Measurements from ENCODE around the gene SNIP1. TPM values are rescaled to one million over a fixed set of nuclear protein-coding genes. Genes with fewer than 3 reads are reported as not detected.
"Not testable (repeated sequence)": the region's sequence is repeated elsewhere in the genome, so short reads cannot be mapped to it uniquely, and the experiment has no call there.

The SNIP1 gene
- total and polyA plus RNA-seq, 8 donors = 3.6 to 132 (median 16.0) TPM

DNA sequence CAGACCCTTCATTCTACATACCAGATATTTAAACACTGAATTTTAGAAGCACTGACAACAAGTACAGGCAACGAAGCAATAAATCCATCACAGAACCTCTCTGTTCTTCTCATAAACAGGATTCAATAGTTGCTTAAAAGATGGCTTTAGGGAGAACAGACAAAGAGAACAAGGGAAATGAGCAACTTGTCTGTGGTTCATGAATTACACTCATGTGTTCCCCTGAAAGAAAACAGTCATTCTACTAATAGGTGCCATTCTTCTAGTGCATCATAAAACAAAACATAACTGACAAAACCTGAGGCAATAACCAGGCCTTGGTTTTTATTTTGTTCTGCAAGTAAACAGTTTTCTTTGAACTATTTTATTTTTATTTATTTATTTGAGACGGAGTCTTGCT is 34.8 kb upstream of the SNIP1 start:
- Histone ChIP-seq H3K27ac (no peak overlapping the region), H3K27me3 (no peaks in the 10 kb centered on the region), H3K36me3 (peaks cover 51 to 97% (median 95%) of the 10 kb centered on the region in 4 donors), H3K9me3 (no peaks in the 10 kb centered on the region), H3K4me3 (no peak overlapping the region), H3K4me1 (peaks cover under 1 to 10% (median 5%) of the 10 kb centered on the region in 4 donors)
- no peak for DNase-seq
- WGBS, 5 donors = 88 to 94% (median 89%) methylated on average over 2 of the region's 2 CpGs
- TF ChIP-seq POLR2AphosphoS5 (IDR thresholded peaks at IDR 0.05) (no peak), POLR2A (IDR thresholded peaks at IDR 0.05) (no peak), EP300 (IDR thresholded peaks at IDR 0.05) (no peak)
- TF ChIP-seq, protein P1, sequence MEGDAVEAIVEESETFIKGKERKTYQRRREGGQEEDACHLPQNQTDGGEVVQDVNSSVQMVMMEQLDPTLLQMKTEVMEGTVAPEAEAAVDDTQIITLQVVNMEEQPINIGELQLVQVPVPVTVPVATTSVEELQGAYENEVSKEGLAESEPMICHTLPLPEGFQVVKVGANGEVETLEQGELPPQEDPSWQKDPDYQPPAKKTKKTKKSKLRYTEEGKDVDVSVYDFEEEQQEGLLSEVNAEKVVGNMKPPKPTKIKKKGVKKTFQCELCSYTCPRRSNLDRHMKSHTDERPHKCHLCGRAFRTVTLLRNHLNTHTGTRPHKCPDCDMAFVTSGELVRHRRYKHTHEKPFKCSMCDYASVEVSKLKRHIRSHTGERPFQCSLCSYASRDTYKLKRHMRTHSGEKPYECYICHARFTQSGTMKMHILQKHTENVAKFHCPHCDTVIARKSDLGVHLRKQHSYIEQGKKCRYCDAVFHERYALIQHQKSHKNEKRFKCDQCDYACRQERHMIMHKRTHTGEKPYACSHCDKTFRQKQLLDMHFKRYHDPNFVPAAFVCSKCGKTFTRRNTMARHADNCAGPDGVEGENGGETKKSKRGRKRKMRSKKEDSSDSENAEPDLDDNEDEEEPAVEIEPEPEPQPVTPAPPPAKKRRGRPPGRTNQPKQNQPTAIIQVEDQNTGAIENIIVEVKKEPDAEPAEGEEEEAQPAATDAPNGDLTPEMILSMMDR (IDR thresholded peaks at IDR 0.05) = no peak
- intact Hi-C loops (cut with DNase I; ENCODE audit: low total_unique reads) = no loop called here

DNA sequence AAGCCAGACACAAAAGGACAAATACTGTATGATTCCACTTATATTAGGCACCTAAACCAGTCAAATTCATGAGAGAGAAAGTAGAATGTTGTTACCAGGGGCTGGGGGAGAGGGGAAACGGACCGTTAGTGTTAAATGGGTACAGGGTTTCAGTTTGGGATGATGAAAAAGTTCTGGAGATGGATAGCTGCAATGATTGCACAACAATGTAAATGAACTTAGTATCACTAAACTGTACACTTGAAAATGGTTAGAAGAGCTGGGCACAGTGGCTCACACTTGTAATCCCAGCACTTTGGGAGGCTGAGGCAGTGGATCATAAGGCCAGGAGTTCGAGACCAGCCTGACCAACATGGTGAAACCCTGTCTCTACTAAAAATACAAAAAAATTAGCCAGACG is 30.5 kb upstream of the SNIP1 start:
- WGBS, 5 donors = 91 to 96% (median 94%) methylated on average over 4 of the region's 4 CpGs
- DNase-seq; H3K4me1 ChIP-seq; H3K27me3 ChIP-seq; intact Hi-C loops (cut with DNase I; ENCODE audit: low total_unique reads); H3K9me3 ChIP-seq; H3K27ac ChIP-seq; H3K4me3 ChIP-seq: not testable (repeated sequence)
- peaks cover 60 to 100% (median 100%) of the 10 kb centered on the region in 4 donors for H3K36me3 ChIP-seq

DNA sequence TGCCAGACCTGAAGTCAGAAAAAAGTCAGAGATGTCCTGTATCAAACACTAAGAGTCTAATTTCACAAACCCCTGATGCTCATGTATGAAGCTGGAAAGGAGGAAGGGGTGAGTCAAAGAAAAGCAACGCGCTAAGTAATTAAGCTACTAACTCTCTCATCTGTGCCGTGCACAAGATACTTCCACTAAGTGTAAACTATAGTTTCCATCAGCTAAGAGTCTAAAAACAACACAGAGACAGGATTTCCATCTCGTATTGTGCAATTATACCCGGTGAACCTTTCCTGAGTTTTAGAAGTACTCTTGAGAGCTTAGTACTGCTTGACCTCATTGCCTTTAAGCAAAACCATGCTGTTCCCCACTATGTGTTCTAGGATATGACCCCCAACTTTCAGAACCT is 21.6 kb upstream of the SNIP1 start:
- WGBS, 5 donors = 74 to 92% (median 86%) methylated on average over 5 of the region's 5 CpGs
- intact Hi-C loops (cut with DNase I; ENCODE audit: low total_unique reads) = no loop called here

DNA sequence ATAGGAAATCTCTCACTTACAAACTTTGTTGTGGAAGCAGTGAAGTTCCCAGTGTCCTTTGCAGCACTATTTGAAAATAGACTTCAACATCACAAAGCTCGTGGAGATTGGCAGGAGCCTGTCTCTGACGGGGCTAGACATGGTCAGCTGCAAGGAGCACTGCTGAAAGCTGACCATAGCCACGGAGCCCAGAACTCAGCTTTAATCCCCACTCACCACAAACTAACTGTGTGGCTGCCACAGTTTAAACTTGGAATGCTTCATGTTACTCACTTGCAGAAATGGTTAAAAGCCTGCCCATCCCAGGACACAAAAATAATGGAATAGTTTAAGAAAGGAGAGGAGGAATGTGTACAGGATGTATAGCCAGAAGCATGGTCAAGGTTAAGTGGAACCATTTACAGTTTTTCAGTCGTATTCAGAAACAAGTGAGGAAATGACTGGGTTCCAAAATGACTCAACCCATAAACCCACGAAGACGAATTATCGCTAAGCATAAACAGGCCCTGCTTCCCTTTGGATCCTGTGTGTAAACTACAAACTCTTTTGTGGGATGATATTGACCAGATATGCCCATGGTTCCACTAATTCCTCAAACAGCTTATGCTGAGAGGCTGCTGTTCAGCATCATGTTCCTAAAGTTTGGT is 20.9 kb upstream of the SNIP1 start:
- H3K36me3 ChIP-seq = peaks cover 38 to 100% (median 100%) of the 10 kb centered on the region in 4 donors
- TF ChIP-seq POLR2A (IDR thresholded peaks at IDR 0.05) = no peak
- peak; percentile 49 for TF ChIP-seq EP300 (IDR thresholded peaks at IDR 0.05)
- TF ChIP-seq, protein P1 (IDR thresholded peaks at IDR 0.05) = no peak
- TF ChIP-seq POLR2AphosphoS5 (IDR thresholded peaks at IDR 0.05) = peak; percentile 66 to 83 (median 72)
- H3K27ac ChIP-seq = peak overlapping the region in 3 of 5 donors; percentile 41 to 71 (median 66)
- no peak overlapping the region for H3K4me3 ChIP-seq
- H3K9me3 ChIP-seq = no peaks in the 10 kb centered on the region
- 50 to 80% (median 74%) methylated on average over 7 of the region's 7 CpGs for WGBS, 5 donors
- no peaks in the 10 kb centered on the region for H3K27me3 ChIP-seq
- intact Hi-C loops (cut with DNase I; ENCODE audit: low total_unique reads) = no loop called here
- H3K4me1 ChIP-seq = peaks cover 0 to 21% (median 0%) of the 10 kb centered on the region in 4 donors
- peak in 1 of 2 donors; percentile 57 for DNase-seq

More for the DNA sequence above, 21.6 kb upstream of the SNIP1 start:
- peak overlapping the region in 3 of 5 donors; percentile 41 to 71 (median 66) for H3K27ac ChIP-seq
- H3K36me3 ChIP-seq = peaks cover 42 to 100% (median 100%) of the 10 kb centered on the region in 4 donors
- peaks cover 0 to 21% (median 0%) of the 10 kb centered on the region in 4 donors for H3K4me1 ChIP-seq
- no peaks in the 10 kb centered on the region for H3K27me3 ChIP-seq
- H3K9me3 ChIP-seq = no peaks in the 10 kb centered on the region
- DNase-seq = no peak
- H3K4me3 ChIP-seq = no peak overlapping the region
- TF ChIP-seq POLR2AphosphoS5 (IDR thresholded peaks at IDR 0.05) (peak in 2 of 3 donors; percentile 9 to 37), EP300 (IDR thresholded peaks at IDR 0.05) (no peak)

DNA sequence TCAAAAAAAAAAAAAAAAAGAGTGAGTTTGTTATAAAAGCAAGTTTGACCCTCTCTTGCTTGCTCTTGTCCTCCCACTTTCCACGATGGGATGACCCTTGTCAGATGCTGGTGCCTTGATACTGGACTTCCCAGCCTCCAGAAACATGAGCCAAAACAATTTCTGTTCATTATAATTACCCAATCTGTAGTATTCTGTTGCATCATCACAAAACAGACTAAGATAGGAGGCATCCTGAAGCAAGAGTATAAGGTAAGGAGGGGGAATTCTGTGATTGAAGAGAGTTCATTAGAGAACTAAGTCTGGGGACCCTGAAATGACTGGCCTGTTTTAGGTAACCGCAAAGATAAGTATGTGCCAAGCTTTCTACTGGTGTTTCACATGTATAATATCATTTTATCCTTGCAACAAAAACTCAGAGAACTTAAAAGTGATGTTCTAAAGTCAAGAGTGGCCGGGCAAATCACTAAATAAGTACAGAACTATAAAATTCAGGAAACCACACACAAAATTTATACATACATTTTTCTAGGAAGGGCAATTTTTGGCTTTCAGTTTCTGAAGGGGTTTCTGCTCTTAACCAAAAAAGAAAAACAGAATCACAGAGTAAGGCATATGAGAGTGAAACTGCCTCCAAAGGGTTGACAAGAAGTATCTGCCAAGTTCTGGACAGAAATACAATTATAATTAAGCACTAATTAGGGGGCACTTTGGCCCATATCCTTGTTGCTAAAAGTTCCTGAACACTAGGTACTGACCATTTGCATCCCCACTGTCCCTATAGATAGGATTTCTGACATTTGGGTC is 16.6 kb upstream of the SNIP1 start:
- TF ChIP-seq EP300 (IDR thresholded peaks at IDR 0.05) (no peak), POLR2A (IDR thresholded peaks at IDR 0.05) (no peak), POLR2AphosphoS5 (IDR thresholded peaks at IDR 0.05) (no peak)
- TF ChIP-seq, protein P1 (IDR thresholded peaks at IDR 0.05) = no peak
- no peaks in the 10 kb centered on the region for H3K27me3 ChIP-seq
- no peak for DNase-seq
- H3K9me3 ChIP-seq = no peaks in the 10 kb centered on the region
- H3K27ac ChIP-seq = no peak overlapping the region
- peaks cover 0 to 18% (median 0%) of the 10 kb centered on the region in 4 donors for H3K4me1 ChIP-seq
- peaks cover 68 to 100% (median 100%) of the 10 kb centered on the region in 4 donors for H3K36me3 ChIP-seq
- H3K4me3 ChIP-seq = no peak overlapping the region
- 88 to 94% (median 89%) methylated on average over 3 of the region's 3 CpGs for WGBS, 5 donors
- intact Hi-C loops (cut with DNase I; ENCODE audit: low total_unique reads) = no loop called here
